ENCODE data around the gene ZNF57. TPM values are rescaled to one million over a fixed set of nuclear protein-coding genes. Genes with fewer than 3 reads are reported as not detected.
"Not testable (repeated sequence)": the region's sequence is repeated elsewhere in the genome, so short reads cannot be mapped to it uniquely, and the experiment has no call there.

Gene ZNF57
- total RNA-seq, 2 experiments from 2014 or later: 0.47 to 0.82 TPM

GRCh38 chr19:2896694-2897093 is 4.0 kb upstream of the ZNF57 start:
- ChIA-PET CTCF (no interaction called here), POLR2A (no interaction called here)
- H3K4me3 Mint-ChIP-seq: no peak overlapping the region
- peaks cover 16% of the 10 kb centered on the region for H3K4me1 ChIP-seq (ENCODE audit: insufficient read depth, low read length)
- H3K27ac ChIP-seq (ENCODE audit: low read depth in 1 of 2, low read length in 2 of 2): no peak overlapping the region
- H3K9me3 ChIP-seq (ENCODE audit: control insufficient read depth in 1 of 2, insufficient read depth in 1 of 2, low read length in 2 of 2): peaks cover 8 to 15% of the 10 kb centered on the region in 2 experiments
- intact Hi-C loops (cut with DNase I, micrococcal nuclease): no loop called here
- H3K27me3 ChIP-seq (ENCODE audit: control insufficient read depth in 1 of 2, insufficient read depth in 2 of 2, low read length in 2 of 2): no peaks in the 10 kb centered on the region
- H3K27me3 Mint-ChIP-seq: no peaks in the 10 kb centered on the region
- H3K27ac Mint-ChIP-seq: no peak overlapping the region
- peaks cover 10% of the 10 kb centered on the region for H3K4me1 Mint-ChIP-seq (ENCODE audit: low read depth)
- H3K36me3 Mint-ChIP-seq (ENCODE audit: low read depth): peaks cover 6% of the 10 kb centered on the region
- DNase-seq (no peak), ATAC-seq (ENCODE audit: poor library complexity) (no peak)
- H3K9me3 Mint-ChIP-seq: peaks cover 3% of the 10 kb centered on the region
- no peak for TF ChIP-seq CTCF (IDR thresholded peaks at IDR 0.05)
- no peak overlapping the region for H3K4me3 ChIP-seq (ENCODE audit: low read length)
- no peaks in the 10 kb centered on the region for H3K36me3 ChIP-seq (ENCODE audit: insufficient read depth, low read length)

- peak overlapping the region; percentile 52 for H3K4me3 Mint-ChIP-seq
- H3K27me3 Mint-ChIP-seq: no peaks in the 10 kb centered on the region
- peaks cover 20% of the 10 kb centered on the region for H3K4me1 ChIP-seq (ENCODE audit: insufficient read depth, low read length)
- H3K4me1 Mint-ChIP-seq (ENCODE audit: low read depth): peaks cover 18% of the 10 kb centered on the region
- ChIA-PET CTCF (no interaction called here), POLR2A (no interaction called here)
- no peaks in the 10 kb centered on the region for H3K36me3 ChIP-seq (ENCODE audit: insufficient read depth, low read length)
- H3K4me3 ChIP-seq (ENCODE audit: low read length): no peak overlapping the region
- H3K27ac Mint-ChIP-seq: no peak overlapping the region
- H3K9me3 ChIP-seq (ENCODE audit: control insufficient read depth in 1 of 2, insufficient read depth in 1 of 2, low read length in 2 of 2): peaks cover 0 to 7% of the 10 kb centered on the region in 2 experiments
- TF ChIP-seq CTCF (IDR thresholded peaks at IDR 0.05): no peak
- H3K27me3 ChIP-seq (ENCODE audit: control insufficient read depth in 1 of 2, insufficient read depth in 2 of 2, low read length in 2 of 2): no peaks in the 10 kb centered on the region
- no peak overlapping the region for H3K27ac ChIP-seq (ENCODE audit: low read depth in 1 of 2, low read length in 2 of 2)
- peaks cover under 1% of the 10 kb centered on the region for H3K9me3 Mint-ChIP-seq
- no peak for DNase-seq
- intact Hi-C loops (cut with DNase I, micrococcal nuclease): loop anchor here in 1 of 2 experiments (5.0 kb wide), 1 partner anchor 60 kb away; the partner anchor contains the start of gene ZNF555
- H3K36me3 Mint-ChIP-seq (ENCODE audit: low read depth): peaks cover 6% of the 10 kb centered on the region
- ATAC-seq (ENCODE audit: poor library complexity): no peak
Observed at GRCh38 chr19:2902590-2903218, 2.0 kb downstream of the ZNF57 start.

GRCh38 chr19:2903326-2903725 is 2.6 kb downstream of the ZNF57 start:
- H3K36me3 ChIP-seq (ENCODE audit: insufficient read depth, low read length); POLR2A ChIA-PET; H3K36me3 Mint-ChIP-seq (ENCODE audit: low read depth); H3K27ac Mint-ChIP-seq; H3K9me3 Mint-ChIP-seq; H3K27ac ChIP-seq (ENCODE audit: low read depth in 1 of 2, low read length in 2 of 2); H3K27me3 ChIP-seq (ENCODE audit: control insufficient read depth in 1 of 2, insufficient read depth in 2 of 2, low read length in 2 of 2); H3K27me3 Mint-ChIP-seq; H3K4me3 ChIP-seq (ENCODE audit: low read length); DNase-seq; CTCF ChIA-PET; H3K9me3 ChIP-seq (ENCODE audit: control insufficient read depth in 1 of 2, insufficient read depth in 1 of 2, low read length in 2 of 2); ATAC-seq (ENCODE audit: poor library complexity); H3K4me3 Mint-ChIP-seq: not testable (repeated sequence)
- intact Hi-C loops (cut with DNase I, micrococcal nuclease): loop anchor here in 1 of 2 experiments (5.0 kb wide), 1 partner anchor 61 kb away; the partner anchor contains the start of gene ZNF555
- H3K4me1 Mint-ChIP-seq (ENCODE audit: low read depth): peaks cover 18% of the 10 kb centered on the region
- H3K4me1 ChIP-seq (ENCODE audit: insufficient read depth, low read length): peaks cover 20% of the 10 kb centered on the region

Measured in CD4-positive, alpha-beta T cell (primary cell).